Activated CD8-positive, alpha-beta memory T cell treated with anti-CD3 and anti-CD28 coated beads for 1 hour (primary cell): ENCODE measurements around the gene CROT.

ENCODE experiments used
- DNase-seq, 2 donors: peaks; one replicate each; pipeline ENCODE4 v3.0.0-alpha.2; 2020; ENCODE audit warnings: low read depth in 1 of 2; ENCODE audit errors: extremely low read depth in 1 of 2

CROT gene

DNA sequence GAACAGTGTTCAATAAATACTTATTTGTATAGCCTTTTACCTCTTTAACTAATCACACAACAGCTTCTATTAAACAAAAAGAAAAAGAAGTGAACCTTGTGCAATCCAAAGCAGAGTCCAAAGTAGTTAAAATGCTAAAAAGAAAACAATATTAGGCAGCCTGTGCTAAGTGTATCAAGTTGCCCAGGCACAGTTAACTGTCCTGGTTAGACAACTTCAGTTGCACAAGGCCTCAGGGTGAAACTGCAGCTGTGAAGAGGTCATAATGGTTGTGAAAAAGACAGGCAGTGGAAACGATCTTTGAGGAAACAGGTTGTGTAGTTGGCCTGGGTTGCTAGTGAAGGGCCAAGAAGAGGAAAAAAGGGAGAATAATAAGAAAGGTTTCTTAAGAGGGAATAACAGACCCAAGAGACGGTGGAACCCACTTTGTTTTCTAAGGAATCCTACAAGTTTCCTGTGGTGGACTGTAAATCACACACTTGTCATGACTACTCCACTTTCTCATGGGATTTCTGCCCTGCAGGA is 6.0 kb upstream of the CROT start:
- DNase-seq: no peak

DNA sequence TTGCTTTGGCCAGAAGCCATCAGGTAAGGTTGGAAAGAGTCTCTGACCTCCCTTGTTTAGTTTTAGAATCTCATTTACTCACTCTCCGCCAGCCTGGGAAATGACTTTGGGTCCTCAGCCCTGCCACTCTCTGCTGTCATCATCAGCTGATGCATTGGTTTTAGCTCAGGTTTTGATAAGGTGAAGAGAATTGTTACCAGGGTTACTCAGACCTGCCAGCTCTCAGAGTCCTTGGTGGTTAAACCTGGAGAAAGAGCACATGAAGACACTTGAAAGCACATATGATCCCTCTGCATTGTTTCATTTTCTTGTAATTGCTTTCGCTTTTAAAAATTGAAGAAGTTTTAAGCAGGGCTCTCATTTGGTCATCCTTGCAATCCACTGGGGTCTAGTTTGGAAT is 4.0 kb upstream of the CROT start:
- DNase-seq: no peak

DNA sequence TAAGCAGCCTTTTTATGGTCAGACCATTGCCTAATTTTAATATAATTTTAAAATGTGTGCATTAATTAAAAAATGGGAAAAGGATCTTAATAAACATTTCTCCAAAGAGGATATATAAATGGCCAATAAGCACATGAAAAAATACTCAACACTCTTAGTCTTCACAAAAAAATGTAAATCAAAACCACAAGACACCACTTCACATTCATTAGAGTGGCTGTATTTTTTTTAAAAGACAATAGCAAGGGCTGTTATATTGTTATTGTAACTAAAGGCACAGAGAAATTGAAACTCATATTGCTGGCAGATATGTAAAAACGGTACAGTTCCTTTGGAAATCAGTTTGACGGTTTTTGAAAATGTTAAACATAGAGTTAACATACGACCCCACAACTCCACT is 3.2 kb upstream of the CROT start:
- DNase-seq: no peak

DNA sequence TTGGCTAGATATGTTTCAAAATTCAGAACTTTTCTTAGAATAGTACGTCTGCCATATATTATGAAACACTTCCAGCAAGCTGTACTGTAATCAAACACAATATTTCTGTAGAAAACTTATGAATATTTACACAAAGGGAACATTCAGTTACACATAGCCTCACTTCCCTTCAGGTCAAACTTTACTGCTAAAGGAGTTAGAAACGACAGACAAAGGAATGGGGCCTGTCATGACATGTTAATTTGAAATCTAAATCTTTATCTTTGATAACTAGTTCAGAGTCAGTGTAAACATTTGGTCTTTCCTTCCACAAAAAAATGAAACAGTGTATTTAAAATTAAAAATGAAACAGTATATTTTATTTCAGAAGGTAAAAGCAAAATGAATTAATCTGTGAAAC is 1.0 kb upstream of the CROT start:
- no peak for DNase-seq

DNA sequence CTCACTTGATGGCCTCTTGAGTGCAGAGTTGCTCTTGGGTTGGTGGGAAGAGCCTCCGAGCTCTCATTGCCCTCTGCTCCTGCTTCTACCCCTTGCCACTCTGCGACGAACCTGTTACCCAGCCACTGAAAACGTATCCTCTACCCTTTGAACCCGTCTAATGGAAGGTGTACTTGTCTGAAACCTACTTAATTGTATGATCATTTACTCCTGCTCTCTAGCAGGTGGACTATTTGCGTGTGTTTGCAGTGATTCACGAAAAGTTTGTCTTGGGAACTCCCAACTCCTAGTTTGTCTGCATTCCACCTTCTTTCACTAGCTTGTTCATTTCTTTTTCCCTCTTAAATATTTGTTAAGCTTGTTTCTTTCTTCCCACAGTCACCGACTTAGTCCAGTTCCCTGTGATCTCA is 503 bp downstream of the CROT start:
- DNase-seq: no peak

DNA sequence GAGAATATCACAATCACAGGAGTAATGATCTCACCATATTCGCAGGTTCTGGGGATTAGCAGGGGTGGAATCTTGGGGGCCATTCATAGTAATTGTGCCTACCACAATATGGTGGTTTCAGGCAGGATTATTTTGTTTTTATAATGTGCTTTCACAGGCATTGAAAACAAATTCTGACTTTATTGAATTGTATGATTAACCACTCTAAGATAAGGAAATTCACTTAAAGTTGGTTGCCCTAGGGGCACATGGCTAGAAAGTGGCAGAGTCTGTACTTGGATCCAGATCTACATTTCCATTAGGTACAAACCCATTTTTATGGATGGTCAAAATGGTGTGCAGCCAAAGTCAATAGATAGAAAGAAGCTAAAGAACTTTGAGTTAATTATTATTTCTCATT is 1.7 kb downstream of the CROT start:
- DNase-seq: no peak

DNA sequence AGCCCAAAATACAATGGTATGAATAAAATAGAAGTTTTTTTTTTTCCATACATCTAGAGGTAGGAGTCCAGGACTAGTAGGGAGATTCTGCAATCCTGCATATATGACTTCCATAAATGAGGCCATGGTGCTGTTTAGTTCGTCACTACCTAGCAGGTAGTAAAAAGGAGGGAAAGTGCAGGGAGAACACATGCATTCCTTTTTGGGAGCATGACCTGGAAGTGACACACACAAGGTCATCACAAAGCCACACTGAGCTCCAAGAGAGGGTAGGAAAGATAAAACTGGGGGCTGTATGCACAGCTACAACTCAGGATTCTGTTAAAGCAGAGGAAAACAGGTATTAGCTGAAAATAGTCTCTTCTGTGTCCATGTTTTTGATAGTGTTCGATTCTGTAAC is 2.2 kb downstream of the CROT start:
- no peak for DNase-seq

DNA sequence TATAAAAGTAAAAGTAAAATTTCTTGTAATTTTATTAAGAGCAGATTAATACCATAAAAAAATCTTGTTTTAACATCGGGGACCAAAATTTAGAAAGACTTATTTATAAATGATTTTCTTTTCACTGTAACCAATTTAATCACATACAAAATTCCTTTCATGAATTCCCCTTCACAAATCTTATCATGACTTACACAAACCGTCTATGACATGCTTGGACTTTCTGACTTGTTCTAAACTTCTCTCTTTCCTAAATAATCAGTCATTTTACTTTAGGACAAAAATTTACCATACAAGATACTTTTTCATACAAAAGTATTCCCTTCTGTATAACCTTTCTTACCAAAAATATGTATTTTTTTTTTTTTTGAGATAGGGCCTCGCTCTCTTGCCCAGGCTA is 9.3 kb downstream of the CROT start:
- no peak for DNase-seq

DNA sequence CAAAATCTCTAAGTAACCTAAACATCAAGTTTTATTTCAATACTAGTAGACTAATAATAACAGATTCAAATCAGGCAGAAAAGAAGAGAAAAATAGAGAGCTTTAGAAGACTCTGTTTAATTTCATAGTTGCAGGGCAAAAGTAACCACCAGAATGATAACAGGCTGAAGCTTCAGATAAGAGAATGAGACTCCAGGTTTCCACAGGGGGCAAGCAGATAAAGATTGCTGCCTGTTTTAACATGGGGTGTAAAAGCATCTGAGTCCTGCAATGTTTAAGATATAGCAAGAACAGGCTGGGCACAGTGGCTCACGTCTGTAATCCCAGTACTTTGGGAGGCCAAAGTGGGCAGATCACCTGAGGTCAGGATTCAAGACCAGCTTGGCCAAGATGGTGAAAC is 11.0 kb downstream of the CROT start:
- DNase-seq: no peak

DNA sequence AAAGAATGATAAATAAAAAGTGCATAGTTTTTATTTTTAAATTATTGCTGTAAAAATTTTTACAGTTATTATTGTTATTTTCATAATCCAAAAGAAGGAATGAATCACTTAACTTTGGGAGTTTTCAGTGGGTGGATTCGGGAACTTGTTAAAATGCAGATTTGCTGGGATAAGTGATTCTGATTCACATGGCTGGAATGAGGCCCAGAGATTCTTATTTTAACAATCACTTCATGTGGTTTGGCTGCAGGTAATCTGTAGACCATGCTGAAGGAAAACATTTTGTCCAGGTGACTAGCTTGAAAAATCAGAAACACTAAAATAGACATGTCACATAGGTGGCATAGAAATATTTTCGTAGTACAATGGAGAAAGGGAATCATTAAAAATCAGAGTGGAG is 13.9 kb downstream of the CROT start:
- DNase-seq: no peak

DNA sequence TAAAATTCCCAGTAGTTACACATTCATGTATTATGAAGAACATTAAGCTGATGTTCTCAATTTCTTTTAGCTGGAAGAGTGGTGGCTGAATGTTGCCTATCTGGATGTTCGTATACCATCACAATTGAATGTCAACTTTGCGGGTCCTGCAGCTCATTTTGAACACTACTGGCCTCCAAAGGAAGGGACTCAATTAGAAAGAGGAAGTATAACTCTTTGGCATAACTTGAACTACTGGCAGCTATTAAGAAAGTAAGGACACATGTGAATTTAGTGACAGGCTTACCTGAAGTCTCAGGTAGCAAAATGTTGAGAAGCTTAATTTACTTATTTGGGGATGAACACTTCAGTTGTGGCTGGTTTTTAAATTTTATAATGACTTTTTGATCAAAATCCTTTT is 15.9 kb downstream of the CROT start:
- DNase-seq: no peak

DNA sequence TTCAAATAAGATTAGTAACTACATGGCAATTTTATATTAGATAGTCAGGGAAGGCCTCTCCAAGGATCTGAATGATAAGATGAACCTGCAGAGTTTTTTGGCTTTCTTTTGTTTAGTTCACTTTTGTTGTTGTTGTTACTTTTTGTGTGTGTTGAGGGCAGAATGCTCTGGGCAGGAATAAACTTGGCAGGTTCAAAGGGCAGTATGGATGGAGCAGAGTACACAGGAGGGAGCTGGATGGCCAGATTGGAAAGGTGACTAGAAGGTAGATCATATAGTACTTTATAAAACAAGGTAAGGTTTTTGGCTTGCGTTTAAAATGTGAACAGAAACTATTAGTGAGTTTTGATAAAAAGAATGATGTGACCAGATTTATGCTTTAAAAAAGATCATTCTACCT is 17.9 kb downstream of the CROT start:
- no peak for DNase-seq

DNA sequence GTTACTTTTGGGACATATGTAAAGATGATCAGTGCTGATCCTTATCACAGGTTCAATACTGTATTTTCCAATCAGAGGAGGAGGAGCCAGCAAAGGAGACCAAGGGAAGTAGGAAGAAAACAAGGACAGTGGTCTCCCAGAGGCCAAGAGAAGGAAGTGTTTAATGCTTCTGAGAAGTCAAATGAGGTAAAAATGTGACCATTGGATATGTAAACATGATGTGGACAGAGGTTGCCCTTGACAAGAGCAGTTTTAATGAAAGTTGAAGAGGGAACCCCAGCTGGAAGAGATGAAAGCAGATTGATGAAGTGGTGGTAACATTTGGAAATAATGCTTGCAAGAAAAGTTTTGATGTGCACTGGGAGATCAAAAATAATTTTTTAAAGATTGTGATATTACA is 18.8 kb downstream of the CROT start:
- no peak for DNase-seq

DNA sequence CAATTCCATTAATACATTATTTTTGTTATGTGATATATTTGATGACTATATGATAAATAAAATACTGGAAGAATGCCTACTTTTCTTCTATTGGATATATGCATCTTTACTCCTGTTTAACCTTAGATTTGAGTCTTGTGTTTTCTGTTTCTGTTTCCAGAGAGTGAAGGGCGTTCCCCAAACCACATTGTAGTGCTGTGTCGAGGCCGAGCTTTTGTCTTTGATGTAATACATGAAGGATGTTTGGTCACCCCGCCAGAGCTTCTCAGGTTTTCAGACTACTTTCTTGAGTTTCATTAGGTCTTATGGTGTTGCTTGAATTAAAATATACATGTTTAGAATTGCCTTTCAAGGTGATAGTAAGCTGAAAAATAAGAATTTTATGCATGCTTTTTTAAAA is 23.8 kb downstream of the CROT start:
- DNase-seq: no peak

DNA sequence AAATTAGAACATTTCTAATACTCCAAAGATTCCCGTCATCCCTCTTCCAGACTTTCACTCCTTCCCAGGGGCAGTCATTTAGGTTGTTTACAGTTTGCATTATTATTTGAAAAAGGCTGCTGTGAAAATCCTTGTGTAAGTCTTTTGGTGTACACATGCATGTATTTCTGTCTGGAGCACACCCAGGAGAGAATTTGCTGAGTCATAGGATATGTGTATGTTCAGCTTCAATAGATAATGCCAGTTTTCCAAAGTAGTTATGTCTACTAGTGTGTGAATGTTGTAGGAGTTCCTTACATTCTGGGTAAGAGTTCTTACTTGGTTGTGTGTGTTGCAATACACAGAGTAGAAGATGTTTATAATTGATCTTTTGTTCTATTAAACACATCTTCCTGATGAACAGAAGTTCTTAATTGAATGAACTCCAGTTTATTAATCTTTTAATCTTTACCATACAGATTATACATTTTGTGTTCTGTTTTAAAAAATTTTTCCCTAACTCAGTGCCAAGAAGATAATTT is 25.3 kb downstream of the CROT start:
- no peak for DNase-seq

DNA sequence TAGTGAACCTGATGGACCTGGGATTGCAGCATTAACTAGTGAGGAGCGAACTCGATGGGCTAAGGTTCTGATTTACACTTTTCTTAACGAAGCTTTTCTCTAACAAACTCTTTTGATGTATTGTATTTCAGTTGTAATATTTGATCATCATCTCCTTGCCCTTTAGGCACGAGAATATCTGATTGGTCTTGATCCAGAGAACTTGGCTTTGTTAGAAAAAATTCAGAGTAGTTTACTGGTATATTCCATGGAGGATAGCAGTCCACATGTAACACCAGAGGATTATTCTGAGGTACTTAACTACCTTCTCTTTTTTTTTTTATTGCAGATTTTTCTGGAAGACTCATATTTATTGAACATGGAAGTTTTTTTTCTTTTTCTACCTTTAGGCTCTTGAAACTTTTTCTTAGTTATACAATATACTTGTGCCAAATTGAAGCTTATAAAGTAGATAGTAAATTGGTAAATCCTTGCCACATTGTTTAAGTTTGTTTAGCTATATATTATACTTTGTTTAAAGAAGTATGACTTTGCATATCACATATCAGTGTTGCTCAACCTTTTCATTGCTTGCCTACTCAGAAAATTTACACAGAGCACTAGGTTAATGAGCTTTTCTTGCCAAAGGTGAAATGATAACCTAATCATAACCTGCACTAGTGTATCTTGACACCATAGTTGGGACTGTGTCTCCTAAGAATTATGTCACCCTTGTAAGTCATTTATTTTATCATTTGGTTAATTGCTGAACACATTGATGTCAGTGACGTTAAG is 30.4 kb downstream of the CROT start:
- DNase-seq: no peak

DNA sequence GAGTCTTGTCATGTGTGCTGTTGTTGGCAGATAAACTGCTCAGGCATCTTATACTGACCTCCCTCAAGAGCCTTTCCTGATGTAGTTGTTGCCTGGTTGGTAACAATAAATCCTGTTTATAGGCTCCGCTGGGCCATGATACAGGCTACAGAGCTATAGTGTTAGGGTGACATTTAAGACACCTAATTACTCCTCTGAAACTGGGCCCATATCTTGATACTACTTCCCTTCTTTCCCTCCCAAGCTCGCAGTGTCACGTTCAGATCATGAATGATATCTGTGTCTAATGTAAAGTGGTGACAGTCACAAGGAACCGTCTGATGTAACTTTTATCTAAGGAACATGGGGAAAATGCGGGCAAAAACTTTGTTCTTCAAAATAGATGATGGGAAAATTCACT is 35.4 kb downstream of the CROT start:
- DNase-seq: no peak

DNA sequence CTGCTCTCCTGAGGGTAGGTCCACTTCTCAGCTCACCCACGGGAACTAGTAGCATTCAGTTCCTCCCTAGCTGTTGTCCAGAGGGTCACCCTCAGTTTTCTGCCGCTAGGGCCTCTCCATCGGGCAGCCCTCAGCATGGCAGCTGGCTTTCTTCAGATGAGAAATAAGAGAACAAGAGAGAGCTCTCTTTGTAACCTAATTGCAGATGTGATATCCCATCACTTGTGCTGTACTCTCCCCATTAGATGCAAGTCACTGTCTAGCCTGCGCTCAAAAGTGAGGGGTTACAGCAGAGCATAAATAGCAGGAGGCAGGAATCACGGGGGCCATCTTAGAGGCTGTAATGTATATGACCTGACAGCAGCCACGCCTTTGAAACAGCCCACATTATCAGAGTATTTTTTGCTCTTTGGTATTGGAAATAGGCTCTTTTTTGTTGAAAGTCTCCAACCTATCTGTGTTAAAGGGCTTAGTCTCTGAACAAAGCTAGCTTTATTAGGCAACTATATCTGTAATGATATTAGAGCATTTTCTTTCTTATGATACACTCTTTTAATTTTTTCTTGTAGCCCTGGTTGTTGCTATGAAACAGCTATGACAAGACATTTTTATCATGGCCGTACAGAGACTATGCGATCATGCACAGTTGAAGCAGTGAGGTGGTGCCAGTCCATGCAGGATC is 45.7 kb downstream of the CROT start:
- DNase-seq: no peak

DNA sequence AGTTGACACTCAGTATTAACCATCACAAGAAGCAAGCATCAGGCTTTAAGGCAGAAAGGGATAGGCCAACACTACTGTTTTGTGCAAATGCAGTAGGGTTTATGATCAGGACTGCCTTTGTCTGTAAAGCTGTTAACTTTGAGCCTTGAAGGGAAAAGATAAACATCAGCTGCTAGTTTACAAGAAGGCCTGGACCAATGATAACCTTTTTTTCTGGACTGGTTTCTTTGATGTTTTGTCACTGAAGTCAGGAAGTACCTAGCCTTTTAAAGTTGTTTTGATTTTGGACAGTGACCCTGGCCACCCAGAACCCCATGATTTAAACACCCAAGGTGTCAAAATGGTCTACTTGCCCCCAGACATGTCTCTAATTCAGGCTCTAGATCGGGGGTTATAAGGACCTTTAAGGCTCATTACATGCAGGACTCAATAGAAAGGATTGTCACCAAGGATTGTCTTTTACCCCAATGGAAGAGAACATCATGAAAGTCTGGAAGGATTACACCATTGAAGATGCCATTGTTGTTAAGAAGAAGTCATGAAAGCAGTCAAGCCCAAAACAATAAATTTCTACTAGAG is 50.1 kb downstream of the CROT start:
- no peak for DNase-seq

DNA sequence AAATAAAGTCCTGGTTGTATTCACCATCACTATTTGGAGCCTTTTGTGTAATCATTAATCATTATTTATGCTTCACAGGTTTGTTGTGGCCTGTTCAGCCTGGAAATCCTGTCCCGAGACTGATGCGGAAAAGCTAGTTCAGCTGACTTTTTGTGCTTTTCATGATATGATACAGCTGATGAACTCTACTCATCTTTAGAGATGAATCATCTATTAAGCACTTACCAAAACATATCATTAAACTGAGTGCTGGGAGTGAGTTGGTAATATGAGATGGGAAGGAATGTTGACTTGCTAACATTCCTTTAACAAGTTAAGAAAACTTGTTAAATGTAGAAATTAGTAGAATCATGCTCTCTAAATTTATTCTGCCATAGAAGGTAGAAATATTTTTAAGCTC is 53.0 kb downstream of the CROT start:
- no peak for DNase-seq

DNA sequence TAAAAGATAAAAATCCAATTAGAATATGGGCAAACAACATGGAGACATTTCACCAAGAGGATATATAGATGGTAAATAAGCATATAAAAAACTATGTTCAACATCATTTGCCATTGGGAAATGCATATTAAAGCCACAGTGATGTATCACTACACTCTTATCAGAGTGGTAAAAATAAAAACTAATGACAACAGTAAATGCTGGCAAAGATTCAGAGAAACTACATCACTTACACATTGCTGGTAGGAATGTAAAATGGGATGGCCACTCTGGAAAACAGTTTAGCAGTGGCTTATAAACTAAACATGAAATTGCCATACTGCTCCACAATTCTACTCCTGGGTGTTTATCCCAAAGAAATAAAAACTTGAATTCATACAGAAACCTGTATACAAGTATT is 59.2 kb downstream of the CROT start:
- no peak for DNase-seq

DNA sequence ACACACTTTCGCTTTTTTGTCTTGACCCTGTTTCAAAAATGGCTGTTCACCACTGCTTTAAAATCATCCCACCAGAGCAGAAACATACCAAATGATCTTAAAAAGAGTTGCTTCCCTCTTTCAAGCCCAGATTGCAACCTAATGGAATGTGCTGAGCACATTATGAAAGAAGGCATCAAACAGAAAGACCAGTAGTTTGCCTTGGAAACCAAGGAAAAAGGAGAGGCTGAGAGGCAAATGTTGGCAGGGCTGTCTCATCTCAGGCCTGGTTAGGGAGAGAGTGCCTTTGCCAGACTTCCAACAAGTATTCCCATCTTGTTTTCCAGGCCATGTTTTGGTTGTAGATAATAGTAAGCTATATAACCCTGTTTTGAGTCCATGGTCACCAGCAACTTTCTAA is 65.7 kb downstream of the CROT start:
- no peak for DNase-seq
